Measurements from ENCODE around the gene PKLR. TPM values are rescaled to one million over a fixed set of nuclear protein-coding genes. Genes with fewer than 3 reads are reported as not detected.

Gene PKLR
- total RNA-seq, 4 donors from 2014 or later, result 0.21 TPM; not detected in 3

GRCh38 chr1:155297384-155297783 is 3.9 kb downstream of the PKLR start:
- H3K9me3 ChIP-seq, result no peaks in the 10 kb centered on the region
- H3K36me3 ChIP-seq, result no peaks in the 10 kb centered on the region
- H3K27ac ChIP-seq, result no peak overlapping the region
- intact Hi-C loops (cut with DNase I; ENCODE audit: low total_unique reads), result no loop called here
- TF ChIP-seq POLR2A (IDR thresholded peaks at IDR 0.05), result no peak
- TF ChIP-seq, protein P1, sequence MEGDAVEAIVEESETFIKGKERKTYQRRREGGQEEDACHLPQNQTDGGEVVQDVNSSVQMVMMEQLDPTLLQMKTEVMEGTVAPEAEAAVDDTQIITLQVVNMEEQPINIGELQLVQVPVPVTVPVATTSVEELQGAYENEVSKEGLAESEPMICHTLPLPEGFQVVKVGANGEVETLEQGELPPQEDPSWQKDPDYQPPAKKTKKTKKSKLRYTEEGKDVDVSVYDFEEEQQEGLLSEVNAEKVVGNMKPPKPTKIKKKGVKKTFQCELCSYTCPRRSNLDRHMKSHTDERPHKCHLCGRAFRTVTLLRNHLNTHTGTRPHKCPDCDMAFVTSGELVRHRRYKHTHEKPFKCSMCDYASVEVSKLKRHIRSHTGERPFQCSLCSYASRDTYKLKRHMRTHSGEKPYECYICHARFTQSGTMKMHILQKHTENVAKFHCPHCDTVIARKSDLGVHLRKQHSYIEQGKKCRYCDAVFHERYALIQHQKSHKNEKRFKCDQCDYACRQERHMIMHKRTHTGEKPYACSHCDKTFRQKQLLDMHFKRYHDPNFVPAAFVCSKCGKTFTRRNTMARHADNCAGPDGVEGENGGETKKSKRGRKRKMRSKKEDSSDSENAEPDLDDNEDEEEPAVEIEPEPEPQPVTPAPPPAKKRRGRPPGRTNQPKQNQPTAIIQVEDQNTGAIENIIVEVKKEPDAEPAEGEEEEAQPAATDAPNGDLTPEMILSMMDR (IDR thresholded peaks at IDR 0.05), result no peak
- no peak for DNase-seq
- H3K4me1 ChIP-seq, result no peaks in the 10 kb centered on the region
- H3K27me3 ChIP-seq, result peaks cover 5 to 9% of the 10 kb centered on the region in 2 donors
- no peak overlapping the region for H3K4me3 ChIP-seq

GRCh38 chr1:155296661-155297060 is 4.6 kb downstream of the PKLR start:
- Histone ChIP-seq H3K4me1 (no peaks in the 10 kb centered on the region), H3K36me3 (no peaks in the 10 kb centered on the region), H3K9me3 (no peaks in the 10 kb centered on the region), H3K4me3 (no peak overlapping the region), H3K27me3 (peaks cover 5 to 9% of the 10 kb centered on the region in 2 donors), H3K27ac (no peak overlapping the region)
- no peak for TF ChIP-seq POLR2A (IDR thresholded peaks at IDR 0.05)
- TF ChIP-seq, protein P1 (IDR thresholded peaks at IDR 0.05), result no peak
- intact Hi-C loops (cut with DNase I; ENCODE audit: low total_unique reads), result no loop called here
- DNase-seq, result no peak

GRCh38 chr1:155295942-155296267 is 5.3 kb downstream of the PKLR start:
- Histone ChIP-seq H3K4me1 (no peaks in the 10 kb centered on the region), H3K9me3 (no peaks in the 10 kb centered on the region), H3K4me3 (no peak overlapping the region), H3K27ac (no peak overlapping the region), H3K36me3 (no peaks in the 10 kb centered on the region), H3K27me3 (peaks cover 5 to 9% of the 10 kb centered on the region in 2 donors)
- no peak for TF ChIP-seq POLR2A (IDR thresholded peaks at IDR 0.05)
- TF ChIP-seq, protein P1 (IDR thresholded peaks at IDR 0.05), result no peak
- intact Hi-C loops (cut with DNase I; ENCODE audit: low total_unique reads), result no loop called here
- DNase-seq, result no peak

GRCh38 chr1:155295183-155295941 is 5.9 kb downstream of the PKLR start:
- H3K4me3 ChIP-seq, result no peak overlapping the region
- intact Hi-C loops (cut with DNase I; ENCODE audit: low total_unique reads), result no loop called here

More at GRCh38 chr1:155295183-155295941, 5.9 kb downstream of the PKLR start:
- no peaks in the 10 kb centered on the region for H3K36me3 ChIP-seq
- no peak for TF ChIP-seq POLR2A (IDR thresholded peaks at IDR 0.05)
- TF ChIP-seq, protein P1 (IDR thresholded peaks at IDR 0.05), result no peak
- H3K4me1 ChIP-seq, result no peaks in the 10 kb centered on the region
- H3K27me3 ChIP-seq, result peaks cover 5 to 9% of the 10 kb centered on the region in 2 donors
- DNase-seq, result no peak
- H3K27ac ChIP-seq, result no peak overlapping the region
- no peaks in the 10 kb centered on the region for H3K9me3 ChIP-seq
